GM19099 (cell line): Measurements from ENCODE around the gene ASTN2.

Experiments
- POLR2A ChIP-seq: IDR thresholded peaks from 3 replicates; pipeline ENCODE4 v1.6.1; 2011; ENCODE audit warnings: low read depth; ENCODE audit not compliant: insufficient read length; ENCODE audit errors: extremely low read depth

Gene ASTN2

DNA sequence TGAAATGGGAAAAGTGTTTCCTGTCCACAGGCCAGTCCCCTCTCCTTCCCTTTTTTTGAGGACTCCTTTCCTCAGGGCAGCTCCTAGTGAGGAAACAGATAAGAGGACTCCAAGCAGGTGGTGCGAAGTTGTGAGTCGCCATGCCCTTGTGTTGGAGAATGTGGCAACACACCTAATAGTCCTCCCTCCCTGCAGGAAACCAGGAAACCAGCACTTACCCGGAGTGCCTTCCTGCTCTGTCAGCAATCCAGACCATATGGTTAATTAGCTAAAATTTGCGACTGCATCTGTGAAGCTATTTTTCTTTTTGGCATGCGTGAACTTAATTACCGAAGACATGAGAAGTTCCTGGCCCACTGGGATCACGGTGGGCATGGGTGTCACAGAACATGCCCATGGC lies 657.8 kb downstream of the ASTN2 start:
- no peak for TF ChIP-seq POLR2A

DNA sequence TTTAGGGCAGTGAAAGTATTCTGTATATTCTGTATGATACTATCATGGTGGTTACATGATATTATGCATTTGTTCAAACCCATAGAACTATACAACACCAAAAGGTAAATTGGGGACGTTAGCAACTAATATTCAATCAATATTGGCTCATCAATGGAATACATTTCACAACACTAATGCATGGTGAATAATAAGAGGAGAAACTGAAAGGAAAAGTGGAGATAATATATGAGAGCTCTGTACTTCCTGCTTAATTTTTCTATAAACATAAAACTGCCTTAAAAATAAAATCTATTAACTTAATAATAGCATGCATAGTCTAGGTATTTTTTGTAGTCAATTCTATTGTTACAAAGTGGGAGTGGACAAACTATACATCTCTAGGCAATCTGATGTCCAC lies 661.5 kb downstream of the ASTN2 start:
- no peak for TF ChIP-seq POLR2A

DNA sequence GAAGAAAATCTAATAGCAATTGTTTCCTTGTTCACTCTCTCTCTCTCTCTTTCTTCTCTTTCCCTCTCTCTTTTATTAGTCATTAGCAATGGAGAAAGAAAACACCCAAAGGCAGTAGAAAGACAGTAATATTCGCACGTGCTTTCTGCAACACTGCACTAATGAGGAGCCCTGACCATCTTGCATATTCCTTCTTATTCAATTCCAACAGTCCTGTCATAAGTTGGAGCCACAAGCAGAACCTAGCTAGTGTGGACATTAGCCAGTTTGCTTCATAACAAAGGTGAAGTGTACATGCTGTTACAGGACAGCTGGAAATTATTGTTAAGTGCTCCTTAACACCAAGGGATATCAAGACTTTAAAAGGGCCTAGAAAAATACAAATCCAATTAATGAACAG lies 664.3 kb downstream of the ASTN2 start:
- no peak for TF ChIP-seq POLR2A

DNA sequence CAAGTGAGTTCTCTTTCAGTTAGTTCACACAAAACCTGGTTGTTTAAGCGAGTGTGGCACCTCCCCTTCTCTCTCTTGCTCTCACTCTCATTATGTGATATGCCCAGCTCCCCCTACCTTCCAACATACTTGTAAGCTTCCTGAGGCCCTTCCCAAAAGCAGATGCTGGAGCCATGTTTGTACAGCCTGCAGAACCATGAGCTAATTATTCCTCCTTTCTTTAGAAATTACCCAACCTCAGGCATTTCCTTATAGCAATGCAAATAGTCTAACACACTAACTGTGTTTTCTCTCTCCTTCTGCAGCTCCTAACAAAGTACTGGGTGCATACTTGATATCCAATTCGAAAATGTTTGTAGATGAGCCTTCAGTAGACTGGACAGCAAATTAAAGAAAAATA lies 665.1 kb downstream of the ASTN2 start:
- no peak for TF ChIP-seq POLR2A

DNA sequence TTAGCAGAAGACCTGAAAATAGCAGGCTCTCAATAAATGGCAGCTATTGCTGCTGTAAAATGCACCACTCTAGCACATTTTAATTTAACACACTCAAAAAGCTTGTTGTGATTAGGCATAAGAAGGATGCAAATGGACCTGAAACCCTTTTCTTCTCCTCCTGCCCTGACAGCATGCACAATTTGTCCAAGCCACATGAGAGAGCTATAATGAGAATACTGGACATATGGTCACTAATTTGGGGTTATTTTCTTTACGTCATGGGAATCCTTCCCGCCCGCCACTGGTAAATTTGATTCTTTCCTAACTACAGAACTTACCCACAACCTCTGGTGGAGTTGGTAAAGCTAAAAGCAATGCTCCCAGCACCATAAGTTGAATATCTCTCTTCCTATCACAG lies 665.7 kb downstream of the ASTN2 start:
- no peak for TF ChIP-seq POLR2A

DNA sequence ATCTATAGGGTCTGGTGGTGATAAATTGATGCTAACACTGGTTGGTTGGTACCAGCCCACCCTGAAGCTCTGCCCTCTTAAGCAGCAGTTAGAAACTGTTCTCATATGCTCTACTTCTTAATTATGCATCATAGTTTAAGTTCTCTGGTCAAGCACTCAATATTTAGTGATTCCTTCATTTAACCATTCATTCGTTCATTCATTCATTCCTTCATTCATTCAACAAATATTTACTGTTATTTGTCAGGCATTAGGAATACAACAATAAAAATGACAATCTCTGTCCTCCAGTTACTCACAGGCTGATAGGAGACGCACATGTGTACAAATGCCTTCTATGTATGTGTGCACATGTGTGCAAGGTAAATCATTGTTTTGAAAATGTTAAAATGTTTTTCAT lies 673.1 kb downstream of the ASTN2 start:
- no peak for TF ChIP-seq POLR2A

DNA sequence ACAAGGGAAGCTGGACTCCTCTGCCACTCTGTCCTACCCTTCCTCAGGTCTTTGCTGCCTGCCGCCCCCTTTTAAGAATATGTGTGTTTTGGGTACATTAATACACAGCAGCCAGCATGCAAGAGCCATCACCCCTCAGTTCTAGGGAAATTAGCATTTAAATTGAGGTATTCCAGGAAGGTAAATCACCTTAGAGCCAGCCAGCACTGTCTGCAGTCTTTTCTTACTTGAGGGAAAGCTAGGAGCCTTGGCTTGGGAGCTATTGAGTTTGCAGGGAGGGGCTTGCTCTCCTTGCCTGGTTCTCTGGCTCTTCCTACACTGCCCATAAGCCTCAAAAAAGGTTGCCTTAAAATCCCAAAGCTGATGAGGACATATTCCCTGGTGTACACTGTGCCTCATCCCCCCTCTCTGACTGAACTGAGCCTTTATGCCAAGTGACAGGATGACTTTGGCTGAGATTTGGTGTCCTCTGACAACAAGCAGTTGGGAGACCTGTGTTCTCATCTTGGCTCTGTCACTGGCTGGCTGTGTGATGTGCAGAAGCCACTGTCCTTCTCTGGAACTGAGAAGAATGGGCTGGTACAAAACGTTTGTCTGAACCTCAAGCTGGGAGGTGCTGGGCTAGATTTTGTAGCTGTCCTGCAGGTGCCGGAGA lies 673.6 kb downstream of the ASTN2 start:
- no peak for TF ChIP-seq POLR2A

DNA sequence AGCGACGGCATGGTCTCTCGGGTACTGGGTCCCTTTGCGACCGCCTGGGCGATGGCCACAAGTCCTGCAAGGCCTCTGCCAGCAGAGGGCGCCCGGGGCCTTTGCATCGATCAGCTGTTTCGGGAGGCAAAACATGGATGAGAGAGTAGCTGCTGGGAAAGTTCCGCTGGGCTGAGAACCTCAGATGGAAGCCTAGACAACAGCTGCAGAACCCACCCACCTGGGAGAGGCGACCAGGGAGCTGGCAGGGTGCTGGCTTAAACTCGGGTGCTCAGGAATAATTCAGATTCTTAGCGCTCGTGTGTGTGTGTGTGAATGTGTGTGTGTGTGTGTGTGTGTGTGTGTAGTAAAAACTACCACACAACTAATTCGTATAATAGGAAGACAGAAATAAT lies 677.7 kb downstream of the ASTN2 start:
- TF ChIP-seq POLR2A = no peak

DNA sequence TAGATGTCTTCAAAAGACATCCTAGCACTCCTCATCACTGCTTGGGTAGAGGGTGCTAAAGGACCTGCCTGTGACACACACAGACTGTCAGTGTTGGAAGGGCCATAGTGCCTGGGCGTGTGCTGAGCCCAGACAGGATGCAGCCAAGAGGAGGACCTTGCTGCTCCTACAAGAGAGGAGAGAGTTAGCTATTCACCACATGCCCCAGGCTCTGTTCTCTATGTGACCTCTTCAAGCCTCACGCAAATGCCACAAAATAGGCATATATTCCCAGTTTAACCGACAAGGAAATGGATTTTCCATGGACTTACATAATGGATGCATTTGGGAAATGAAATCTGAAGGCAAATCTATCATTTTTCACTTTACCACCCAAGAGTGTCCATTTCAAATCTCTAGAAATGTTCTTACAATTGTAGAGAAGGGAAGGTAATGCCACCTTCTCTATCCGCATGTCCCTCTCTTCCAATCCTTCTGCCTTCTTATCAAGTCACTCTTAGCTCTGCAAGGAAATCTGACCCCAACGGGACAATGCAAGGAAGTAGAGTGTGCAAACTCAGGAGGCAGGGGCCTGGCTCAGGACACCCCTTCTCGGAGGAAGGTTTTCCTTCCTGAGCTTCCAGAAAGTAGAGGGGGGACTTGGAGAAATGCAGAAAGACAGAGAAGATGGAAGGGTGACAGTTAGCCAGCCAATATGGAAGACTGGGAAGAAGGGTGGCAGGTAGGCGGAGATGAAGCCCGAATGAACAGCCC lies 678.3 kb downstream of the ASTN2 start:
- no peak for TF ChIP-seq POLR2A

DNA sequence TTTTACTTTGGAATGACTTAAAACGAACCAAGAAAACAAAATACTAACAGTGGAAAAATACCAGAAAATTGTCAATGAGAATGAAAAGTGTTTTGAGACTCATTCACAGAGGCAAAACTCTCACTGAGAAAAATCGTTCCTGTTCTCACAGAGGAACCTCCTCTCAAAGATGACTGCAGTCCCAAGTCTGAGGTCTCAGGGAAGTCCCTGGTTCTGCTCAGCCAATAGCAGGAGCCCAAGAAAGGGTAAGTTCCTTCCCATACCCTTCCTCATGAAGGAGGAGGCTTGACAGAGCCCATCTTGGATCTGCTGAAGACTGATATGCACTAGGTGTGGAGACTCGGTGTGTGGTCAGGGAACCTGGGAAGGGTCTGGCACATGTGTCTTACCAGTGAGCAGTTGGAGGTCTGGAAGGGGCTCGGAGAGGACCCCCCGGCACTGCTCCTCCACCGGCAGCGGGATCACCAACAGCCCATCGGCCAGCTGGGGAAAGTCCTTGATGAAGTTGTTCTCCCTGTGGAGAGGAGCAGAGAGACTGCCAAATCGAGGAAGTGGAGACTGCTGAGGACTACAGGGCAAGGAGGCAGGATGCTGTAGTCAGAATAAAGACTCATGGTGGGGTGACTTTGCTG lies 681.7 kb downstream of the ASTN2 start:
- no peak for TF ChIP-seq POLR2A

DNA sequence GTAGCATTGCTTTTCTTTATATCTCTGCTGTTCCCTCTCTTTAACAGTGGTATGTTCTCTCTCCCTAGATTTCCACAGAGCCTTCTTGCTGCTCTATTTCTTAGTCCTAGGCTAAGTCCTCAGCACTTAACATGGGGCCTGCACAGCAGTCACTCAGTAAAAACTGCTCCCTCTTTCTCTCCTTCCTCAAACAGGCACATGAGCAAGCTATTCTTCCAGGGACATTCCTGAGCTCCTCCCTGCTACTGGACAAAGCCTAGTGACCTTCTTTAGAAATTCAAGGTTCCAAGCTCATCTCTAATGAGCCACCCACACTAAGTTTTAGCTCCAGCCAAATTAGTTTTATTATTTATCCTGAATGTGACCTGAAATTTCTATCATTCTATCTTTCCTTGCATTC lies 688.3 kb downstream of the ASTN2 start:
- TF ChIP-seq POLR2A = no peak

DNA sequence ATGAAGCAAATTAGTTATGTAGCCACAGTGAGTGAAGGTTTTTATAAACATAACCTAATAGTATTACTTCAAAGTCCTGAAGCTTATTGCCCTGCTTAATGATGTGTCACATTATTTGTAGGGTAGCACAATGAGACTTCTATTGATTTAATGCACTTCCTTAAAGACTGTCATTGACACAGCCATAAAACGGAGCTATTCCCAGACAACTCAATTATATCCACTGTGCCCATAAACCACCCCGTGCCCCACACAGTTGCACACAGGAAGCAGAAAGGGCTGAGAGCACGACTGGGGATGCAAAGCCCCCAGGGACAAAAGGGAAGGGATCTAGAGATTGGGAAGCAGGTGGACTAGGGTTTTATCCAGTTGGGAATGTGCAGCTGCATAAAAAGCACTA lies 690.7 kb downstream of the ASTN2 start:
- TF ChIP-seq POLR2A = no peak

DNA sequence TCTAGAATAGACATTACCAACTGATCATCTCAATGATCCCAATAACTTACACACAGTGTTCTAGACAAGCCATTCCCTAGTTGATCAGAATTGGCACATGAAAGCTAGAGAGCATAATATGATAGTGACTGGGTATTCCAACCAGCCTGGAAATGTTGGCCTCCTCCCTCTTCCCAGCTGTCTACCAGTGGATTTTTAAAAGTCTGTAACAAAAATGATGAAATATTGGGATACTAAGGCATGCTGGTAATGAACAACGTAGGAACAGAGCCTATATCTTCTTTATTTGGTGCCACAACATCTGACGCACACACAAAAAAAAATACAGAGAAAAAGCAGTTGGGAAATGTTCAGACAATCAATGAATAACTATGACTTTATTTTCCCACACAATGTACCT lies 692.9 kb downstream of the ASTN2 start:
- TF ChIP-seq POLR2A = no peak

DNA sequence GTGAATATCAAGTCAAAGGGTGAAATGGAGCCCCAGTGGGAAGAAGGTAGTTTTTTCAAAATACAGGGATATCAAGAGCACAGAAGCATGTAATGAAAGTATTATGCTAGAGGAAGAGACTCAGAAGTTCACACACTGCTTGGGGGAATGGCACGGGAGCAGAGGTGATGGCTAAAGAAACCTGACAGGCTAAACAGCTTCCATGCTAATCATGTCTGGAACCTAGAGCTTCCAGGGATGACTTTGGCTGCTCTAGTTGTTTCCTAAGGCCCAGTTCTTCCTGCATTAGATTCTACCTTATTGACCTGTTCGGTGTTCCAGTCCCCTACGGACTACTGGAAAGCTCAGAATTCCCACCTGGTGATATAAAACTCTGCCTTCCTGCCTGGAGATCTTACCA lies 693.4 kb downstream of the ASTN2 start:
- TF ChIP-seq POLR2A = no peak

DNA sequence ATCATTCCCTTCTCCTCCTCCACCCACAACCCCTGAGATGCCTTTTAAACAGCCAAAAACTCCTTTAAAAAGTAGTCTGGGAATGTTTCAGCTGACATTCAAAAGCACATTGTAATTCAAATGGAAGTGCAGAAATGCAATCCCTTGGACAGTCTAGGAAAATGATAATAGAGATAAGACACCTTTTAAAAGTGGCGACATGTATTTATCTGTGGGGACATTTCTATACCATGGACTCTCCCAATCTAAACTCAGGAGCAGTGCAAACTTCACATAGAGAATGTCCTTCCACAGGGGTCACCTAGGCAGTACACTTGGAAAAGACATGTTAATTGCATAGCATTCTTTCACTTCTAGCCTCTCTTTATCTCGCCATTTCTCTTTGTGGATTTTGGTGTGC lies 694.7 kb downstream of the ASTN2 start:
- TF ChIP-seq POLR2A = no peak

DNA sequence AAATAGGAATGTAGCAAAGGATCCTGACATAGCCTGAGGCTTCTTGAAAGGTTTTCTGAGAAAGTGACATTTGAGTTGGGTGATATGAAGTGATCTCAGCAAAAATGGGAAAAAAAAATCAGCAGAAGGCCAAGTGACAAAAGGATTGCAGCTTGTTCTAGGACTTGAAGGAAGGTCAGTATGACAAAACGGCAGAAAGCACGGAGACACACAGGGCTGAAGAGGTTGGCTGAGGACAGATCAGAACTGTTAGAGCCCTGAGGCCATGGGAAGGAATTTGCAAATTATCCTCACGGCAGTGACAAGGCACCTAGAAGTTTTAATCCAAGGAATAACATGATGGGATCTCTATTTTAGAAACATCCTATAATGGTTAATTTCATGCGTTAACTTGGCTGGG lies 696.7 kb downstream of the ASTN2 start:
- TF ChIP-seq POLR2A = no peak
